ENCODE results near the gene WDR11. TPM values are rescaled to one million over a fixed set of nuclear protein-coding genes. Genes with fewer than 3 reads are reported as not detected.

Gene WDR11
- total and polyA plus RNA-seq, 8 donors, result 9.9 to 122 (median 32.4) TPM

DNA sequence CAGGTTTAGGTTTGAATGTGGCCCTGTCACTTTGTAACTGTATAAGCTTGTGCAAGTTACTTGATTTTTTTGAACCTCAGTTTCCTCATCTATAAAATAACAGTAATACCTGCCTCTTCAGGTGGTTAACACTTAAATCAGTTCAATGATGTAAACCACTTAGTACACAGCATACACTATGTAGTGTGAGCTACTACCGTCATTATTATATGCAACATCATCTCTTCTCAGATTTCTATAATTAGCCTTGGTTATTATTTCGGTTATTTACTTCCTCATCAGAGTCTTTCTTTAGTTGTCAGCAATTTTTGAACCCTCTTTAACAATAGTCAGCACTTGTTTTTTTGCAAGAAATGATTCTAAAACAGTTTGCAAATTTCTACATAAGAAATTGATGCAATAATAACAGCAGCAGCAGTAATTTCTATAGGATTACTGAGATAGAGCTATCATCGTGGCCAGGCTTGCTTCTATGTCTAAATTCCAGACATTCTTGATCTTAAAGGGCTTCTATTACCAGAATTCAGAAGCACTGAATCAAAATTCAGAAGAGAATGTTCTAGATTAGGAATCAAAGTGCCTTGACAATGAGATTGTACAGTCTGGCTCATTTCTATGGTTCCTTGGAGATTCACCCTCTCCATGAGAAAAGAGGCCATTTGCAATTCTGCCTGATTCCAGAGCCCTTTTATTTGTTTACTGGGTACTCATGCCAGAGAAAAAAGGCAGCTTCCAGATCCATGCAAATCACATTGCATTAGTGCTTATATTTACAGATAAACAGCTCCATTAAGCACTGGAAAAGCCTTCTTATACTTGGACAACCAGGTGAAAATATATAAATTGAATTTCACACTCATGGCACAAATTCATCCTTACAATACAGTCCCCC is 25.0 kb upstream of the WDR11 start:
- intact Hi-C loops (cut with DNase I; ENCODE audit: low total_unique reads), result no loop called here
- WGBS, 5 donors, result 55 to 75% (median 64%) methylated on average over 3 of the region's 3 CpGs
- TF ChIP-seq, protein P1, sequence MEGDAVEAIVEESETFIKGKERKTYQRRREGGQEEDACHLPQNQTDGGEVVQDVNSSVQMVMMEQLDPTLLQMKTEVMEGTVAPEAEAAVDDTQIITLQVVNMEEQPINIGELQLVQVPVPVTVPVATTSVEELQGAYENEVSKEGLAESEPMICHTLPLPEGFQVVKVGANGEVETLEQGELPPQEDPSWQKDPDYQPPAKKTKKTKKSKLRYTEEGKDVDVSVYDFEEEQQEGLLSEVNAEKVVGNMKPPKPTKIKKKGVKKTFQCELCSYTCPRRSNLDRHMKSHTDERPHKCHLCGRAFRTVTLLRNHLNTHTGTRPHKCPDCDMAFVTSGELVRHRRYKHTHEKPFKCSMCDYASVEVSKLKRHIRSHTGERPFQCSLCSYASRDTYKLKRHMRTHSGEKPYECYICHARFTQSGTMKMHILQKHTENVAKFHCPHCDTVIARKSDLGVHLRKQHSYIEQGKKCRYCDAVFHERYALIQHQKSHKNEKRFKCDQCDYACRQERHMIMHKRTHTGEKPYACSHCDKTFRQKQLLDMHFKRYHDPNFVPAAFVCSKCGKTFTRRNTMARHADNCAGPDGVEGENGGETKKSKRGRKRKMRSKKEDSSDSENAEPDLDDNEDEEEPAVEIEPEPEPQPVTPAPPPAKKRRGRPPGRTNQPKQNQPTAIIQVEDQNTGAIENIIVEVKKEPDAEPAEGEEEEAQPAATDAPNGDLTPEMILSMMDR (IDR thresholded peaks at IDR 0.05), result no peak
- no peak for TF ChIP-seq POLR2AphosphoS5 (IDR thresholded peaks at IDR 0.05)
- TF ChIP-seq EP300 (IDR thresholded peaks at IDR 0.05), result no peak
- no peak for TF ChIP-seq POLR2A (IDR thresholded peaks at IDR 0.05)

DNA sequence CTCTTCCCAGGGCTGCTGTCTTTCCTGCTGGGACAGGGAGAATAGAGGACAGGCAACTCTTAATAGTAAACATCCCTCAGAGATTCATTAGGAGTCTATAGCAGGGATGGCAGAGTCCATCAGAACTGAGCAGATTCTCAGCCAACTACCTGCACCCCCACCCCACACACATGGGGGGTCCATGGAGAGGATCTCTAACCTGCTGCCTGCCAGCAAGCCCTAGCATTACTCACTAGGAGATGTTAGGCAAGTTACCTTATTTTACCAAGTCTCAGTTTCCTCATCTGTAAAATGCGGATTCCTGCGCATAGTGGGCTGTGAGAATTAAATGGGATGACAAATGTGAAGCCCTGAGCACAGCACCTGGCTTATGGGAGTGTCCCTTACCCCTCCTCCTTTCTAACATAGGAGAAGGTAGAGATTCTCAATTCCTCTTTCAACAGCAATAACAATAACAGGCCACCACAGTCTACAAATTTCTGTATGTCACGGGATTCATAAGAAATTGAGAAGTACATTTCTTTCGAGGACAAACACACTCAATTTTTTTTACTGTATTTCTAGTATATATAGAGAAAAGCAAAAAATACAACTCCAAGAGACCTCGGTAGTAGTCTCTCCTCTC is 23.8 kb upstream of the WDR11 start:
- DNase-seq, result no peak

More for the DNA sequence above, 25.0 kb upstream of the WDR11 start:
- no peaks in the 10 kb centered on the region for H3K9me3 ChIP-seq
- H3K4me3 ChIP-seq, result no peak overlapping the region
- H3K4me1 ChIP-seq, result no peaks in the 10 kb centered on the region
- no peaks in the 10 kb centered on the region for H3K27me3 ChIP-seq
- H3K27ac ChIP-seq, result no peak overlapping the region
- no peak for DNase-seq
- H3K36me3 ChIP-seq, result no peaks in the 10 kb centered on the region

DNA sequence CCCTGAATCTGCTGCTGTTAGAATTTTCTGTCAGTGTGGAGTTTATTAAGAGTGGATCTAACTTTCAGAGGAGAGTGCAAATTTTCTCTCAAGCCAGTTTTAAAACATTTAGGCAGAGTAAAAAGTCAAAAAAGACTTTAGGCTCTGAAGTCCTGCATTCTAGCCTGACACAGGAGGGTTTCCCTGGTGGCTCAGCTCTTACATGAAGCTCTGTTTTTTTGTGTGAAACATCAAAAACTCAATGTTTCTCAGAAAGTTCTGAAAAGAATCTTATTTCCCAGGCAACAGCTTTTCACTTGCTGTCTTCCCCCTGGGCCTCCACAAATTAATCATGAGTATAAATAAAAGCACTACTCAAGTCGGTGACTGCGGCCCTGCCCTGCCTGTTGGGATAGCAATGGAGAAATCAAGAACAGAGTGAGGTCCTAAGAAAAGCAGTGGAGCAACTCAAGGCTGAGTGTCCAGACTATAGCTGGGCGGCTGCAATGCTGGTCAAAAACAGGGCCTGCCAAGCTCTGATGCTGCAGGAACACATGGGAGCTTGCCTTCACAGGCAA is 22.3 kb upstream of the WDR11 start:
- no peaks in the 10 kb centered on the region for H3K4me1 ChIP-seq
- TF ChIP-seq POLR2A (IDR thresholded peaks at IDR 0.05) (no peak), POLR2AphosphoS5 (IDR thresholded peaks at IDR 0.05) (no peak)
- TF ChIP-seq, protein P1 (IDR thresholded peaks at IDR 0.05), result no peak
- intact Hi-C loops (cut with DNase I; ENCODE audit: low total_unique reads), result no loop called here
- no peaks in the 10 kb centered on the region for H3K9me3 ChIP-seq
- 75 to 85% (median 82%) methylated on average over 3 of the region's 3 CpGs for WGBS, 5 donors
- DNase-seq, result no peak
- H3K27me3 ChIP-seq, result no peaks in the 10 kb centered on the region
- no peak overlapping the region for H3K27ac ChIP-seq
- no peak overlapping the region for H3K4me3 ChIP-seq
- no peaks in the 10 kb centered on the region for H3K36me3 ChIP-seq

More for the DNA sequence above, 23.8 kb upstream of the WDR11 start:
- TF ChIP-seq POLR2A (IDR thresholded peaks at IDR 0.05) (no peak), POLR2AphosphoS5 (IDR thresholded peaks at IDR 0.05) (no peak), EP300 (IDR thresholded peaks at IDR 0.05) (no peak)
- TF ChIP-seq, protein P1 (IDR thresholded peaks at IDR 0.05), result no peak
- Histone ChIP-seq H3K27ac (no peak overlapping the region), H3K9me3 (no peaks in the 10 kb centered on the region), H3K36me3 (no peaks in the 10 kb centered on the region), H3K4me1 (no peaks in the 10 kb centered on the region), H3K4me3 (no peak overlapping the region), H3K27me3 (no peaks in the 10 kb centered on the region)
- intact Hi-C loops (cut with DNase I; ENCODE audit: low total_unique reads), result no loop called here
- WGBS, 5 donors, result 69 to 82% (median 71%) methylated on average over 4 to 5 of the region's 5 CpGs

DNA sequence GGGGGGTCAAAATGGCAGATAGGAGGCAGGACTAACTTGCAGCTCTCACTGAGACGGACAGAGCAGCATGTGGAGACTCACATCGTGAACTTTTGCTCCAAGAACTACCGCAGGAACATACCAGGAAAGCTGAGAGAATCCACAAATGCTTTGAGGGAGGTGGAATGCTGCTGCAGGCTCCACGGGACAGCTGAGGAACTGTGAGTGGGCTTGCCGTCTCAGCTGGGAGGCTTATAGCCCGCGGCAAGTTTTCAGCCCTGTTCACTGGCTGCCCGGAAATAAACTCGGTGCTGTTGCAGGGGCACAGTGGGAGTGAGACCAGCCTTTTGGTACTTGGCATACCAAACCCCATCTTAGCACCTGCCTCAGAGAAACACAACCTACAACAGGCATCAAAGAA is 19.1 kb upstream of the WDR11 start:
- H3K4me3 ChIP-seq, result no peak overlapping the region
- TF ChIP-seq POLR2A (IDR thresholded peaks at IDR 0.05) (no peak), EP300 (IDR thresholded peaks at IDR 0.05) (no peak), POLR2AphosphoS5 (IDR thresholded peaks at IDR 0.05) (no peak)
- TF ChIP-seq, protein P1 (IDR thresholded peaks at IDR 0.05), result no peak
- no peaks in the 10 kb centered on the region for H3K4me1 ChIP-seq
- no peak for DNase-seq
- intact Hi-C loops (cut with DNase I; ENCODE audit: low total_unique reads), result no loop called here
- no peaks in the 10 kb centered on the region for H3K9me3 ChIP-seq
- WGBS, 5 donors, result 73 to 88% (median 84%) methylated on average over 7 to 9 of the region's 9 CpGs
- no peaks in the 10 kb centered on the region for H3K27me3 ChIP-seq
- no peak overlapping the region for H3K27ac ChIP-seq
- H3K36me3 ChIP-seq, result no peaks in the 10 kb centered on the region
